Measurements from ENCODE around the gene ACTG1. TPM values are rescaled to one million over a fixed set of nuclear protein-coding genes. Genes with fewer than 3 reads are reported as not detected.

Gene ACTG1
- total RNA-seq, 1 experiment from 2014 or later, result 2,634 TPM

DNA sequence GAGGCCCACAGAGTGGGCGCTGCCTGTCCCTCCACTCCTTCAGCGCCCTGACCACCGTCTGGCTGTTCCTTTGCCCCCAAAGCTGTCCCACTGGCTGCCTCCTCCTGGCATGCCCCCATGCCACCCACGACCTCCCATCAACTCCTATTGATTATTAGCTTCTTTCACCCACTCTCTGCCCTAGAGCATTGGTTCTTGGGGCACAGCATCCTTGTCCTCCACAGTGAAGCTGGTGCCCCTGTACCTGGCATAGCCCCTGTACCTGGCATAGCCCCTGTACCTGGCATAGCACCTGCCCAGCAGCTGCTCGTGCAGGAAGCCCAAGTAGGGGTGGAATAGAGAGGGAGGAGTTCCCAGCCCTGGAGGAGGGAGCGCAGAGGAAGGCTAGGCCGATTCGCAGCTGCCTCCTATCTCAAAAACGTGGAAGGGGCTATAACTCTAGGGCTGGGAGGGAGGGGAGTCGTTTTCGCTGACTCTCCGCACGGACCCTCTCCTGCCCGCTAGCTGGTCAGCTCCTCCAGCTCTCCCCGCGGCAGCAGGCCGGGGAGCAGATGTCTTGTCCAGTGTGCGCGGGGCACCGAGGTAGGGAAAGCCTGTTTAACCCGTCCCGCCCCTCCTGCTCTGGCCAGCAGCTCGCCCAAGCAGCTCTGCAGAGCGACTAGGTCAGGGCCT is 5.7 kb upstream of the ACTG1 start:
- H3K4me1 ChIP-seq (ENCODE audit: low read length), result peaks cover 48% of the 10 kb centered on the region
- H3K27ac ChIP-seq (ENCODE audit: low read length), result no peak overlapping the region
- H3K27me3 ChIP-seq (ENCODE audit: low read length), result no peaks in the 10 kb centered on the region
- H3K4me3 ChIP-seq (ENCODE audit: low read length), result no peak overlapping the region
- no peaks in the 10 kb centered on the region for H3K9me3 ChIP-seq (ENCODE audit: low read length)
- H3K9me2 ChIP-seq (replicated peaks; ENCODE audit: insufficient read depth, low read length), result no peaks in the 10 kb centered on the region
- no peaks in the 10 kb centered on the region for H3K79me2 ChIP-seq (ENCODE audit: low read length)
- no peak overlapping the region for H2AFZ ChIP-seq (ENCODE audit: low read length)
- H4K20me1 ChIP-seq (ENCODE audit: insufficient read depth, low read depth, low read length), result peaks cover 12% of the 10 kb centered on the region; the same call in 1 of the 2 replicates
- peak overlapping the region; percentile 43 for H3K9ac ChIP-seq (ENCODE audit: low read length)
- peak overlapping the region; percentile 94 for H3K4me2 ChIP-seq (ENCODE audit: low read depth, low read length, poor library complexity, severe bottlenecking)
- DNase-seq, result no peak
- H3K36me3 ChIP-seq (ENCODE audit: insufficient read depth, low read length), result no peaks in the 10 kb centered on the region

DNA sequence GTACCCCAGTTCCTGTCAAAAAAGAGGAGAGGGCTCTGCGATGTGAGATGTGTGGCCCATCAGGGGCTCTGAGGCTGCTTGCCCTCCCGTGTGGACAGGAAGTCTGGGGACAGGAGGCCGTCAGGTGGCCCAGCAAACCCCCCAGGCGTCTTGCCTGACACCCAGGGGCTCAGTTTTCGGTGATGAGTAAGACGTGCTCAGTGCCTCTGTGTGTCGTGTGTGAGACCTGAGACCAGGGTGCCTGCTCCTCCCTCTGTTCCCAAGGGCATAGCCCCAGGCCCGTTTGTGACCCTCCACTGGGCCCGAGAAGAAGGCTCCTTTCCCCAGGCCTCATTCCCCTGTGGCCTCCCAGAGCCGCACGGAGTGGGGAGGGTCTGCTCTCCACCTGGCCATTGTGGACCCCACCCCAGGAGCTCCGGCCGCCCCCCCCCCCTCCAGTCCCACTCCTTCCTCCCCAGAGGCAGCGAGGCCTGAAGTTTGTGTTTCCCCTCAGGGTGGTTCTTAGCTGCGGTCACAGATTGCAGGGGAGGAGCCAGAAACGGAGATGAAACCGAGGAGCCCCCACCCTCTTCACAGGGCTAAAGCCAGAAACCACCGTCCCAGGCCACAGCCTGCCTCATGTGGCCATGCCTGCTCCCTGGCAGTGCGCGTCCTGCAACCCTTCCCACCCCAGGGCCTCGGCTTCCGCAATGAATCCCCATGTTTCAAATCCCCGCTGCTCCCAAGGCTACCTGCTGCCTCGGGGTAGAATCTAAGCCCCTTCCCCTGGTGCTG is 4.9 kb upstream of the ACTG1 start:
- Histone ChIP-seq H2AFZ (ENCODE audit: low read length) (no peak overlapping the region), H3K36me3 (ENCODE audit: insufficient read depth, low read length) (0 out of 2 replicates have a peak, but pooled peaks cover under 1% of the 10 kb centered on the region), H3K4me1 (ENCODE audit: low read length) (peaks cover 51% of the 10 kb centered on the region), H3K27ac (ENCODE audit: low read length) (no peak overlapping the region), H3K9me2 (replicated peaks; ENCODE audit: insufficient read depth, low read length) (no peaks in the 10 kb centered on the region), H3K9me3 (ENCODE audit: low read length) (no peaks in the 10 kb centered on the region), H3K79me2 (ENCODE audit: low read length) (0 out of 2 replicates have a peak, but pooled peaks cover under 1% of the 10 kb centered on the region), H3K4me2 (ENCODE audit: low read depth, low read length, poor library complexity, severe bottlenecking) (peak overlapping the region; percentile 94), H3K4me3 (ENCODE audit: low read length) (peak overlapping the region; percentile 68; the same call in 1 of the 2 replicates), H3K27me3 (ENCODE audit: low read length) (no peaks in the 10 kb centered on the region), H4K20me1 (ENCODE audit: insufficient read depth, low read depth, low read length) (peaks cover 12% of the 10 kb centered on the region; the same call in 1 of the 2 replicates), H3K9ac (ENCODE audit: low read length) (peak overlapping the region; percentile 43)
- peak; percentile 65 for DNase-seq

DNA sequence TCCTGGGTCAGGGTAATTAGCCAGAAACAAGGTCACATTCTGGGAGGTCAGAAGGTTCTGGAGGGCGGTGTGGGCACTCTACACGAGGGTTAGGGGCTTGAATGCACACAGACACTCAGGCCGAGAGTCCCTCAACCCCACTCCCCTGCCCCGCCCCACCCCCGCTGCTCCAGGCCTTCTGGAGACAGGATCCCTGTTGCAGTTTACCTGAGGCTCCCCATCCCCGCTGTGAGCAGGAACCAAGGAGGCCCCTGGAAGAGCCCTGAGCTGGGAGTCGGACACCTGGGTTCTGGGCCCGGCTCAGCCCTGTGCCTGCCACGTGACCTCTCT is 4.4 kb upstream of the ACTG1 start:
- peak overlapping the region; percentile 68; the same call in 1 of the 2 replicates for H3K4me3 ChIP-seq (ENCODE audit: low read length)
- no peak overlapping the region for H3K27ac ChIP-seq (ENCODE audit: low read length)
- peak overlapping the region; percentile 90 for H3K9ac ChIP-seq (ENCODE audit: low read length)

DNA sequence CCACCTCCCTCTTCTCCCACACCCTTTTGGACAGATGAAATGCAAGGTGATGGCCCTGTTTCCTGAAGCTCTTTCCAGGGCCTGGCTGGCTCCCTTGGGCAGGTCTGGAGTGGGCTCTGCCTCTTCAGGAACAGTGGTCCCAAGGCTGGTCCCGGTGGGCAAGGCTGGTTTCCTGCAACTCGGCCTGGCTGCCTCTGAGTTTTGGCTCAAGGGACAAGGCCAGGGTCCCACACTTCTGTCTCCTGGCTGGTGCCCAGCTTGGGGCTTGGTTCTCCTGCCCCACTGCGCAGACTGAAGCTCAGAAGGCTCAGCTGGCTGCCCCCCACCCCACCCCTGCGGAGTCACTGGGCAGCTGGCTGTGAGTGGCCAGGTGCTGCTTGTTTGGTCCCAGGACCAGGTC is 3.8 kb upstream of the ACTG1 start:
- Histone ChIP-seq H3K27me3 (ENCODE audit: low read length) (no peaks in the 10 kb centered on the region), H2AFZ (ENCODE audit: low read length) (no peak overlapping the region), H3K4me3 (ENCODE audit: low read length) (peak overlapping the region; percentile 68; the same call in 1 of the 2 replicates), H3K4me2 (ENCODE audit: low read depth, low read length, poor library complexity, severe bottlenecking) (peak overlapping the region; percentile 94), H3K4me1 (ENCODE audit: low read length) (peaks cover 53% of the 10 kb centered on the region), H3K79me2 (ENCODE audit: low read length) (peaks cover 9% of the 10 kb centered on the region), H3K9me3 (ENCODE audit: low read length) (no peaks in the 10 kb centered on the region), H3K27ac (ENCODE audit: low read length) (no peak overlapping the region), H3K36me3 (ENCODE audit: insufficient read depth, low read length) (peaks cover 11% of the 10 kb centered on the region), H3K9ac (ENCODE audit: low read length) (peak overlapping the region; percentile 90), H3K9me2 (replicated peaks; ENCODE audit: insufficient read depth, low read length) (no peaks in the 10 kb centered on the region), H4K20me1 (ENCODE audit: insufficient read depth, low read depth, low read length) (peaks cover 22% of the 10 kb centered on the region)
- no peak for DNase-seq

More for the DNA sequence above, 4.4 kb upstream of the ACTG1 start:
- Histone ChIP-seq H3K4me2 (ENCODE audit: low read depth, low read length, poor library complexity, severe bottlenecking) (peak overlapping the region; percentile 94), H4K20me1 (ENCODE audit: insufficient read depth, low read depth, low read length) (peaks cover 17% of the 10 kb centered on the region), H3K4me1 (ENCODE audit: low read length) (peaks cover 51% of the 10 kb centered on the region), H3K9me3 (ENCODE audit: low read length) (no peaks in the 10 kb centered on the region), H3K79me2 (ENCODE audit: low read length) (peaks cover 6% of the 10 kb centered on the region; the same call in 1 of the 2 replicates), H2AFZ (ENCODE audit: low read length) (no peak overlapping the region), H3K27me3 (ENCODE audit: low read length) (no peaks in the 10 kb centered on the region), H3K9me2 (replicated peaks; ENCODE audit: insufficient read depth, low read length) (no peaks in the 10 kb centered on the region), H3K36me3 (ENCODE audit: insufficient read depth, low read length) (peaks cover 6% of the 10 kb centered on the region)
- no peak for DNase-seq

DNA sequence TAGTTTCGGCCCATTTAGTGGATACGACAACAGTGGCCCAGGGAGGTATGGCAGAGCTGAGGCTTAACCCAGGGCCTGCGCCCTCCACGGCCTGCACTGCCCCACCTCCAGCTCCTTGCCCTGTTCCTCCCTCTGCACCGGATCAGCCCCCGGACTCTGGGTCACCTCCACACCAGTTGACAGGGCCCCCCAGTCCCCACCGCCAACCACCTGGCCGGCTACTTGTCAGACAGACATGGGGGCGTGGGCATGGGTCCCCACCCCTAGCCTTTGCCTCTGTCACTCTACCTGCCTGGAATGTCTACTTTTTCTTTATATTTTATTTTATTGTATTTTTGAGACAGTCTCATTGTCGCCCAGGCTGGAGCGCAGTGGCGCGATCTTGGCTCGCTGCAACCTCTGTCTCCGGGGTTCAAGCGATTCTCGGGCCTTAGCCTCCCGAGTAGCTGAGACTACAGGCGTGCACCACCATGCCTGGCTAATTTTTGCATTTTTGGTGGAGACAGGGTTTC is 3.0 kb upstream of the ACTG1 start:
- Histone ChIP-seq H3K4me2 (ENCODE audit: low read depth, low read length, poor library complexity, severe bottlenecking) (peak overlapping the region; percentile 94), H3K9me3 (ENCODE audit: low read length) (no peaks in the 10 kb centered on the region), H3K27me3 (ENCODE audit: low read length) (no peaks in the 10 kb centered on the region), H3K36me3 (ENCODE audit: insufficient read depth, low read length) (peaks cover 19% of the 10 kb centered on the region), H3K9ac (ENCODE audit: low read length) (peak overlapping the region; percentile 90), H3K79me2 (ENCODE audit: low read length) (peaks cover 11% of the 10 kb centered on the region), H4K20me1 (ENCODE audit: insufficient read depth, low read depth, low read length) (peaks cover 31% of the 10 kb centered on the region), H3K9me2 (replicated peaks; ENCODE audit: insufficient read depth, low read length) (no peaks in the 10 kb centered on the region), H3K27ac (ENCODE audit: low read length) (peak overlapping the region; percentile 93), H2AFZ (ENCODE audit: low read length) (no peak overlapping the region), H3K4me3 (ENCODE audit: low read length) (peak overlapping the region; percentile 68), H3K4me1 (ENCODE audit: low read length) (peaks cover 62% of the 10 kb centered on the region)
- DNase-seq, result no peak

DNA sequence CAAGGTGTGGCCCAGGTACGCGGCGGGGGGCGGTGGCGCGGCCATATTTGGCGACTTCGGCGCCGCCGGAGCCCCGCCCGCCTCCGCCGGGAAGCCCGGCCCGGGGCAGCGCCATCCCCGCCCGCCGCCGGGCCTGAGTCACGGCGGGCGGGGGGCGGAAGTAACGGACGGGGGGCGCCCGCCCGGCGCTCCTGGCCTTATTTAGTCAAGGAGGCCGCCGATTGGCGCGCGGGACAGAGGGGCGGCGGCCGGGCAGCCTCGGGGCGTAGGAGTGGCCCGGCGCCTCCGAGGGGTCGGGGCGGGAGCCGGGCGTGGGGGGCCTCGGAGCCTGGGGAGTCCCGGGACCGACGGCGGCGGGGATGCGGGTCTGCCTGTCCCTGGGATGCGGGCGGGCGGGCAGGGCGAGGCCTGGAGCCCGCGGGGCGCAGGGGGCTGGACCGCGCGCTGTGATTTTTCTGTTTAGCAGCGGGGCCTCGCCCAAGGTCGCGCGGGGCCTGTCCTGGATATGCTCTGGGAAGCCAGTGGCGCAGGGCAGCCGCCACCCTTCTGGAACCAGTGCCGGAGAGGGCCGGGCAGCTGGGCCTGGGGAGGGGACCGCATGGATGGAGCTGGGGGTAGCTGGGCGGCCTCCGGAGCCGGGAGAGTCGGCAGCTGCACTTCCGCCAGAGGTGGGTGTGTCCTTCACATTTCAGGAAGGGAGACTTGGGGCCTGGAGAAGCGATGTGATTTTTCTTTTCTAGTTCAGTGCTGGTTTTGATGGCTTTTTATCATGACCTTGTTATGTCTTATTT is 2.3 kb upstream of the ACTG1 start:
- peaks cover 11% of the 10 kb centered on the region for H3K79me2 ChIP-seq (ENCODE audit: low read length)
- H3K4me3 ChIP-seq (ENCODE audit: low read length), result peak overlapping the region; percentile 68

DNA sequence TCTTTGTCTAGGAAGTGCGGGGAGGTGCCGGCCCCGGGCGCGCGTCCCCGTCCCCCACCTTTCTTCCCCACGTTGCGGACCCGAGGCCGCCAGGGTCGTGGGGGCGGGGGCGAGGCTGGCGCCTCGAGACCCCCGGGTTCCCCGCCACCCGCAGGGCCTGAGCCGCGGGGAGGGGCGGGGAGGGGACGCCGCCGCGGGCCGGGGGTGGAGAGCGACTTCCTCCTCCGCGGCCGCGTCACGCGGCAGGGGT is 1.8 kb upstream of the ACTG1 start:
- peaks cover 27% of the 10 kb centered on the region for H3K36me3 ChIP-seq (ENCODE audit: insufficient read depth, low read length)
- H3K9me2 ChIP-seq (replicated peaks; ENCODE audit: insufficient read depth, low read length), result no peaks in the 10 kb centered on the region
- peaks cover 30% of the 10 kb centered on the region for H4K20me1 ChIP-seq (ENCODE audit: insufficient read depth, low read depth, low read length)
- H2AFZ ChIP-seq (ENCODE audit: low read length), result no peak overlapping the region
- peaks cover 69% of the 10 kb centered on the region for H3K4me1 ChIP-seq (ENCODE audit: low read length)
- no peaks in the 10 kb centered on the region for H3K9me3 ChIP-seq (ENCODE audit: low read length)
- peaks cover 11% of the 10 kb centered on the region for H3K79me2 ChIP-seq (ENCODE audit: low read length)
- DNase-seq, result no peak
- H3K27ac ChIP-seq (ENCODE audit: low read length), result peak overlapping the region; percentile 93
- peak overlapping the region; percentile 90 for H3K9ac ChIP-seq (ENCODE audit: low read length)
- no peaks in the 10 kb centered on the region for H3K27me3 ChIP-seq (ENCODE audit: low read length)
- peak overlapping the region; percentile 94 for H3K4me2 ChIP-seq (ENCODE audit: low read depth, low read length, poor library complexity, severe bottlenecking)
- H3K4me3 ChIP-seq (ENCODE audit: low read length), result peak overlapping the region; percentile 68

More for the DNA sequence above, 2.3 kb upstream of the ACTG1 start:
- peak overlapping the region; percentile 90 for H3K9ac ChIP-seq (ENCODE audit: low read length)
- H3K4me1 ChIP-seq (ENCODE audit: low read length), result peaks cover 68% of the 10 kb centered on the region
- H3K36me3 ChIP-seq (ENCODE audit: insufficient read depth, low read length), result peaks cover 26% of the 10 kb centered on the region
- peaks cover 32% of the 10 kb centered on the region for H4K20me1 ChIP-seq (ENCODE audit: insufficient read depth, low read depth, low read length)
- H3K27me3 ChIP-seq (ENCODE audit: low read length), result no peaks in the 10 kb centered on the region
- peak overlapping the region; percentile 93 for H3K27ac ChIP-seq (ENCODE audit: low read length)
- H3K9me3 ChIP-seq (ENCODE audit: low read length), result no peaks in the 10 kb centered on the region
- no peak overlapping the region for H2AFZ ChIP-seq (ENCODE audit: low read length)
- peak; percentile 88 for DNase-seq
- H3K4me2 ChIP-seq (ENCODE audit: low read depth, low read length, poor library complexity, severe bottlenecking), result peak overlapping the region; percentile 94
- H3K9me2 ChIP-seq (replicated peaks; ENCODE audit: insufficient read depth, low read length), result no peaks in the 10 kb centered on the region
